SIG-M5 treated with dmso at 0.1 percent for 504 hours (cell line): ENCODE data around the gene DCLK1.

Experiments used
- DNase-seq: peaks from one replicate; lab custom pipeline; 2025; ENCODE audit not compliant: unreplicated experiment; lab: John Stamatoyannopoulos, UW

DCLK1 gene

GRCh38 chr13:36051082-36051481 is 80.1 kb downstream of the DCLK1 start:
- no peak for DNase-seq

GRCh38 chr13:36046672-36047071 is 84.5 kb downstream of the DCLK1 start:
- no peak for DNase-seq

GRCh38 chr13:36038785-36039555 is 92.2 kb downstream of the DCLK1 start:
- DNase-seq = no peak

- DNase-seq = no peak
Observed at GRCh38 chr13:36033035-36033434, 98.1 kb downstream of the DCLK1 start.

- DNase-seq = no peak
Observed at GRCh38 chr13:36031490-36031889, 99.7 kb downstream of the DCLK1 start.

- DNase-seq = no peak
Observed at GRCh38 chr13:36030670-36031331, 100.4 kb downstream of the DCLK1 start.

- DNase-seq = no peak
Observed at GRCh38 chr13:36029166-36029565, 102.0 kb downstream of the DCLK1 start.

GRCh38 chr13:36028359-36029025 is 102.7 kb downstream of the DCLK1 start:
- DNase-seq = no peak

- no peak for DNase-seq
Observed at GRCh38 chr13:36026531-36026930, 104.7 kb downstream of the DCLK1 start.

GRCh38 chr13:36014763-36015162 is 116.4 kb downstream of the DCLK1 start:
- DNase-seq = no peak

- DNase-seq = peak; percentile 20
Observed at GRCh38 chr13:36006894-36007675, 124.1 kb downstream of the DCLK1 start.

GRCh38 chr13:36006347-36006746 is 124.8 kb downstream of the DCLK1 start:
- peak; percentile 67 for DNase-seq

- no peak for DNase-seq
Observed at GRCh38 chr13:36001561-36001960, 129.6 kb downstream of the DCLK1 start.

- DNase-seq = no peak
Observed at GRCh38 chr13:36000028-36000427, 131.2 kb downstream of the DCLK1 start.

- no peak for DNase-seq
Observed at GRCh38 chr13:35996360-35996759, 134.8 kb downstream of the DCLK1 start.

- DNase-seq = no peak
Observed at GRCh38 chr13:35995136-35995535, 136.0 kb downstream of the DCLK1 start.

GRCh38 chr13:35994131-35994966 is 136.8 kb downstream of the DCLK1 start:
- no peak for DNase-seq

- no peak for DNase-seq
Observed at GRCh38 chr13:35993686-35994085, 137.5 kb downstream of the DCLK1 start.

- no peak for DNase-seq
Observed at GRCh38 chr13:35992964-35993363, 138.2 kb downstream of the DCLK1 start.

- DNase-seq = no peak
Observed at GRCh38 chr13:35990196-35990595, 141.0 kb downstream of the DCLK1 start.
